CD14-positive monocyte (primary cell): Measurements from ENCODE around the gene RAB11FIP2. TPM values are rescaled to one million over a fixed set of nuclear protein-coding genes. Genes with fewer than 3 reads are reported as not detected.

Experiments
- DNase-seq, 3 donors: peaks; one replicate each; pipeline ENCODE4 v3.0.0-alpha.2; 2011 to 2022
- H2AFZ ChIP-seq: 2 replicates; pipeline ENCODE4 v1.6.0; 2012; ENCODE audit warnings: mild to moderate bottlenecking, low read depth, low read length, inconsistent platforms; ENCODE audit not compliant: insufficient read depth, poor library complexity, severe bottlenecking
- H3K27ac ChIP-seq, 2 donors: 1 replicate in 1 of 2; 2 replicates in 1 of 2; pipeline ENCODE4 v1.5.1; 2012 to 2013; ENCODE audit warnings: low read length in 2 of 2, control low read depth in 1 of 2, inconsistent platforms in 1 of 2, low read depth in 1 of 2, mild to moderate bottlenecking in 1 of 2
- H3K27me3 ChIP-seq, 2 donors: one replicate each; pipeline versions ENCODE4 v1.6.0 to v1.6.1; 2011 to 2013; ENCODE audit warnings: low read length in 2 of 2; ENCODE audit not compliant: control insufficient read depth in 2 of 2, insufficient read depth in 2 of 2
- H3K36me3 ChIP-seq, 2 donors: replicated peaks in 1 of 2; 1 replicate in 1 of 2; 2 replicates in 1 of 2; pipeline versions ENCODE4 v1.5.1 to v1.6.1; 2012 to 2013; ENCODE audit warnings: low read length in 2 of 2, control low read depth in 1 of 2, inconsistent platforms in 1 of 2, mild to moderate bottlenecking in 1 of 2; ENCODE audit not compliant: insufficient read depth in 2 of 2, control insufficient read depth in 1 of 2
- H3K4me1 ChIP-seq, 2 donors: 1 replicate in 1 of 2; 2 replicates in 1 of 2; pipeline versions ENCODE4 v1.5.1 to v1.6.1; 2012 to 2013; ENCODE audit warnings: low read length in 2 of 2, control low read depth in 1 of 2, inconsistent platforms in 1 of 2, mild to moderate bottlenecking in 1 of 2, moderate library complexity in 1 of 2; ENCODE audit not compliant: insufficient read depth in 2 of 2, control insufficient read depth in 1 of 2
- H3K4me2 ChIP-seq: replicated peaks from 2 replicates; pipeline ENCODE3; 2012; ENCODE audit warnings: low read length, moderate library complexity, mild to moderate bottlenecking; ENCODE audit not compliant: poor library complexity, severe bottlenecking; ENCODE audit errors: extremely low read depth
- H3K4me3 ChIP-seq, 3 experiments: fragments of 200-600 bp in 1 of 3; sonication (generic) in 1 of 3; replicated peaks in 1 of 3; 1 replicate in 2 of 3; 2 replicates in 1 of 3; pipeline ENCODE4 v1.5.1; 2011 to 2013; ENCODE audit warnings: low read length in 3 of 3, mild to moderate bottlenecking in 3 of 3, control low read depth in 2 of 3, low read depth in 2 of 3, inconsistent platforms in 1 of 3, moderate library complexity in 1 of 3
- H3K79me2 ChIP-seq: 2 replicates; pipeline ENCODE4 v1.6.0; 2012; ENCODE audit warnings: mild to moderate bottlenecking, control low read depth, inconsistent platforms, low read length, moderate library complexity; ENCODE audit not compliant: insufficient read depth
- H3K9ac ChIP-seq: 2 replicates; pipeline ENCODE4 v1.6.0; 2017; ENCODE audit warnings: low read length, mild to moderate bottlenecking; ENCODE audit not compliant: insufficient read depth, poor library complexity, severe bottlenecking
- H3K9me3 ChIP-seq, 2 donors: replicated peaks in 1 of 2; 1 replicate in 1 of 2; 2 replicates in 1 of 2; pipeline versions ENCODE4 v1.5.1 to v1.6.1; 2012 to 2013; ENCODE audit warnings: low read length in 2 of 2, control low read depth in 1 of 2; ENCODE audit not compliant: control insufficient read depth in 1 of 2, insufficient read depth in 1 of 2
- H4K20me1 ChIP-seq: 2 replicates; pipeline ENCODE4 v1.6.0; 2012; ENCODE audit warnings: mild to moderate bottlenecking, low read length, control low read depth, moderate library complexity; ENCODE audit not compliant: insufficient read depth
- H3K27ac Mint-ChIP-seq, 7 donors: one replicate each; pipeline ENCODE4 v1.8.0; 2020; ENCODE audit warnings: mild to moderate bottlenecking in 7 of 7, mixed read lengths in 7 of 7, moderate library complexity in 6 of 7, inconsistent platforms in 2 of 7
- H3K27me3 Mint-ChIP-seq, 3 donors: one replicate each; pipeline ENCODE4 v1.8.0; 2021 to 2022; ENCODE audit warnings: low read depth in 3 of 3, mild to moderate bottlenecking in 3 of 3, mixed read lengths in 3 of 3, moderate library complexity in 3 of 3, inconsistent platforms in 1 of 3
- H3K36me3 Mint-ChIP-seq, 2 donors: one replicate each; pipeline ENCODE4 v1.8.0; 2020; ENCODE audit warnings: mixed read lengths in 2 of 2, inconsistent platforms in 1 of 2, mild to moderate bottlenecking in 1 of 2
- H3K4me1 Mint-ChIP-seq: one replicate; pipeline ENCODE4 v1.8.0; 2020; ENCODE audit warnings: mild to moderate bottlenecking, mixed read lengths
- H3K4me3 Mint-ChIP-seq, 2 donors: one replicate each; pipeline ENCODE4 v1.8.0; 2020; ENCODE audit warnings: mild to moderate bottlenecking in 2 of 2, mixed read lengths in 2 of 2, moderate library complexity in 1 of 2
- H3K9me3 Mint-ChIP-seq, 7 donors: one replicate each; pipeline ENCODE4 v1.8.0; 2020 to 2022; ENCODE audit warnings: mixed read lengths in 7 of 7, mild to moderate bottlenecking in 6 of 7, moderate library complexity in 6 of 7, inconsistent platforms in 2 of 7
- WGBS: methylation state at CpG from one replicate; pipeline ENCODE4 v1.1.5; 2013; ENCODE audit warnings: missing lambda C conversion rate; ENCODE audit not compliant: insufficient coverage; 5-methylcytosine and 5-hydroxymethylcytosine counted together
- intact Hi-C, 2 donors: fragments of 100-400 bp; cut with micrococcal nuclease; formaldehyde crosslinking; loops; one replicate each; pipeline versions ENCODE4 v1.15.0 to v1.15.1; 2023
- polyA plus RNA-seq, 3 donors: library from polyadenylated mRNA; depleted of rRNA in 1 of 3; unstranded in 2 of 3; stranded (reverse) in 1 of 3; fragments of 300-500 nt in 2 of 3; fragments of >200 nt in 1 of 3; fragmentation: Illumina TruSeq in 2 of 3; gene quantifications; 1 replicate in 2 of 3; 2 replicates in 1 of 3; pipeline ENCODE4 v1.2.3, GENCODE V29; 2012 to 2021
- TF ChIP-seq, protein P1 (sequence below): fragments of 200-600 bp; IDR thresholded peaks from one replicate; pipeline ENCODE4 v1.8.0; 2022; ENCODE audit warnings: antibody characterized with exemption, mild to moderate bottlenecking

The RAB11FIP2 gene
- polyA plus RNA-seq, 3 donors = 3.5 to 6.7 (median 5.4) TPM

DNA sequence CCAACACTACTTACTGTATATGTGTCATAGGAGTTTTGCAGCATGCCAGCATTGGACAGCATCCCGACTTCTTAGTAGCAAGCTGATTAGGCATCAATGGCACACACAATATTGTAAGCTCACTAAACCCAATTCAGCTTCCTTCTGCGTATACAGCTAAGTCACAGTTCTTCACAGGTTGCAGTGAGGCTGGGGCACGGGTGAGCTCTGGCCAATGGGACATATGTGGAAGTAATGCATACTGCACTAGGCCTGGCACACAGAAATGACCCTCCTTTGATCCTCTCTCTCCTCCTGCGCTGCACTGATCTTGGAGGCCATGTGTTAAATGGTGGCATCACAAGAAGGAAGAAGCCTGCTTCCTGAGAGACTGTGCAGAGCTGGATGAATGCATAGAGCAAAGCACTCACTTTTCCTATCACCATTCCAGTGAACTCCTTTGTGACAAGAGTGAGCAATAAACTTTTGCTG lies 11.9 kb downstream of the RAB11FIP2 start:
- Mint-ChIP-seq H3K27ac (peak overlapping the region in 5 of 7 donors; percentile 24 to 76 (median 59)), H3K9me3 (no peaks in the 10 kb centered on the region), H3K36me3 (peaks cover 31 to 32% of the 10 kb centered on the region in 2 donors), H3K4me3 (peak overlapping the region; percentile 34 to 60), H3K27me3 (no peaks in the 10 kb centered on the region), H3K4me1 (peaks cover 29% of the 10 kb centered on the region)
- H3K36me3 ChIP-seq = peaks cover 21 to 28% of the 10 kb centered on the region in 2 donors
- H3K4me3 ChIP-seq = peak overlapping the region in 1 of 3 experiments; percentile 59
- peaks cover 15% of the 10 kb centered on the region for H3K79me2 ChIP-seq
- no peak overlapping the region for H2AFZ ChIP-seq
- peak in 2 of 3 donors; percentile 5 to 6 for DNase-seq
- intact Hi-C loops = loop anchor here in 1 of 2 donors (10.0 kb wide), 1 partner anchor 720 kb away; the partner anchor contains the start of gene CACUL1
- peaks cover 14% of the 10 kb centered on the region for H4K20me1 ChIP-seq
- peak overlapping the region in 1 of 2 donors; percentile 71 for H3K27ac ChIP-seq
- H3K4me2 ChIP-seq = peak overlapping the region; percentile 67
- no peaks in the 10 kb centered on the region for H3K9me3 ChIP-seq
- H3K9ac ChIP-seq = no peak overlapping the region
- WGBS = no CpG with 5 or more reads among the region's 4 CpGs
- peaks cover 21 to 25% of the 10 kb centered on the region in 2 donors for H3K4me1 ChIP-seq
- H3K27me3 ChIP-seq = no peaks in the 10 kb centered on the region
- TF ChIP-seq, protein P1, sequence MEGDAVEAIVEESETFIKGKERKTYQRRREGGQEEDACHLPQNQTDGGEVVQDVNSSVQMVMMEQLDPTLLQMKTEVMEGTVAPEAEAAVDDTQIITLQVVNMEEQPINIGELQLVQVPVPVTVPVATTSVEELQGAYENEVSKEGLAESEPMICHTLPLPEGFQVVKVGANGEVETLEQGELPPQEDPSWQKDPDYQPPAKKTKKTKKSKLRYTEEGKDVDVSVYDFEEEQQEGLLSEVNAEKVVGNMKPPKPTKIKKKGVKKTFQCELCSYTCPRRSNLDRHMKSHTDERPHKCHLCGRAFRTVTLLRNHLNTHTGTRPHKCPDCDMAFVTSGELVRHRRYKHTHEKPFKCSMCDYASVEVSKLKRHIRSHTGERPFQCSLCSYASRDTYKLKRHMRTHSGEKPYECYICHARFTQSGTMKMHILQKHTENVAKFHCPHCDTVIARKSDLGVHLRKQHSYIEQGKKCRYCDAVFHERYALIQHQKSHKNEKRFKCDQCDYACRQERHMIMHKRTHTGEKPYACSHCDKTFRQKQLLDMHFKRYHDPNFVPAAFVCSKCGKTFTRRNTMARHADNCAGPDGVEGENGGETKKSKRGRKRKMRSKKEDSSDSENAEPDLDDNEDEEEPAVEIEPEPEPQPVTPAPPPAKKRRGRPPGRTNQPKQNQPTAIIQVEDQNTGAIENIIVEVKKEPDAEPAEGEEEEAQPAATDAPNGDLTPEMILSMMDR = no peak

DNA sequence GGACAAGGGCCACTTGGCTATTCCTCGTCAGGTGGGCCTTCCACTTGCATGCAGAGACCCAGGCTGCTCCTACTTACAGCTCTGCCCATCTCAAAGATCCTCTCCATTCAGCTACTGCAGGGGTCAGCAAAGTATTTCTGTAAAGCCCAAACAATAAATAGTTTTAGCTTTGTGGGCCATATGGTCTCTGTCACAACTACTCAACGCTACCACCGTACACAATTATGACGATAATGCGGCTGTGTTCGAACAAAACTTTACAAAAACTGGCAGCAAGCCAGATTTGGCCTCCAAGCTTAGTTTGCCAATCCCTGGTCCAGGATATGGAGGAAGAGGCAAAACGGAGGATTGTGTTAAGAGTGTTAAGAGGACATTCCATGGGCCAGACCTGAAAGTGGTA lies 12.8 kb downstream of the RAB11FIP2 start:
- WGBS = 54% methylated on average over 3 of the region's 7 CpGs
- H3K27ac Mint-ChIP-seq = no peak overlapping the region
- no peak overlapping the region for H3K4me3 Mint-ChIP-seq
- no peak overlapping the region for H3K4me2 ChIP-seq
- H3K27me3 Mint-ChIP-seq = no peaks in the 10 kb centered on the region
- no peaks in the 10 kb centered on the region for H3K27me3 ChIP-seq
- no peaks in the 10 kb centered on the region for H3K9me3 ChIP-seq
- peaks cover 21 to 25% of the 10 kb centered on the region in 2 donors for H3K4me1 ChIP-seq
- peaks cover 29 to 32% of the 10 kb centered on the region in 2 donors for H3K36me3 Mint-ChIP-seq
- H3K79me2 ChIP-seq = peaks cover 8% of the 10 kb centered on the region
- no peak overlapping the region for H3K4me3 ChIP-seq
- peaks cover 16 to 20% of the 10 kb centered on the region in 2 donors for H3K36me3 ChIP-seq
- H3K9me3 Mint-ChIP-seq = no peaks in the 10 kb centered on the region
- peaks cover 29% of the 10 kb centered on the region for H3K4me1 Mint-ChIP-seq
- no peak overlapping the region for H3K27ac ChIP-seq
- no peak for DNase-seq
- H3K9ac ChIP-seq = no peak overlapping the region
- H4K20me1 ChIP-seq = peaks cover 14% of the 10 kb centered on the region
- intact Hi-C loops = loop anchor here in 1 of 2 donors (10.0 kb wide), 1 partner anchor 721 kb away; the partner anchor contains the start of gene CACUL1
- H2AFZ ChIP-seq = no peak overlapping the region
- TF ChIP-seq, protein P1 = no peak
